HG02981 (cell line): ENCODE data around the gene SOCS1.
"Not testable (repeated sequence)": the region's sequence is repeated elsewhere in the genome, so short reads cannot be mapped to it uniquely, and the experiment has no call there.

Experiments
- ATAC-seq: cut with Tn5 transposase; IDR thresholded peaks from one replicate; pipeline ENCODE4 v1.9.1; 2021; ENCODE audit warnings: mild to moderate bottlenecking, moderate library complexity; ENCODE audit not compliant: unreplicated experiment

Gene SOCS1

DNA sequence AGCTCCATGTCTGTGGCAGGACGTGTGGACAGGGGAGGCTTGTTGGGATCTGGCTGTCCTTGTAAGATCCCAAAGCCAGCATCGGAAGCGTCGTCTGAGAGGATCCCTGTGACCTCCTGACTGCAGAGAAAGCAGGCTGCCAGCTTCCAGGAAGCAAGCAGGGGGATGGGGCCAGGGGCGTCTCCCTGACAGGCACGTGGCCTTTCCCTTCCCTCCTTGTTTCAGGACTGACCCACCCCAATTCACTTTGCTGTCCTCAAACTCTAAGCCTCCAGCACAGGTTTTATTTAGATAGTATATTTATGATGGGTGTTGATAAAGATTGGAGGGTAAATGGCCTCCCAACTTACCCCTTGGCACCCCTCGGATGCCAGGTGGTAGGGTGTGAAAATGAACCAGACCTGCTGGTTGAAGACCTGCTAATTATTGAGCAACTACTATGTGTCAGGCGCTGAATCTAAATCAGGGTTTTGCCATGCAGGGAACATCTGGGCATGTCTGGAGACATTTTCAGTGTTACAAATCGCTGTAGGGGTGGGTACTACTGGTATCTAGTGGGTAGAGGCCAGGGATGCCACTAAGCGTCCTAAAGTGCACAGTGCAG is 24.5 kb downstream of the SOCS1 start:
- ATAC-seq, result no peak

DNA sequence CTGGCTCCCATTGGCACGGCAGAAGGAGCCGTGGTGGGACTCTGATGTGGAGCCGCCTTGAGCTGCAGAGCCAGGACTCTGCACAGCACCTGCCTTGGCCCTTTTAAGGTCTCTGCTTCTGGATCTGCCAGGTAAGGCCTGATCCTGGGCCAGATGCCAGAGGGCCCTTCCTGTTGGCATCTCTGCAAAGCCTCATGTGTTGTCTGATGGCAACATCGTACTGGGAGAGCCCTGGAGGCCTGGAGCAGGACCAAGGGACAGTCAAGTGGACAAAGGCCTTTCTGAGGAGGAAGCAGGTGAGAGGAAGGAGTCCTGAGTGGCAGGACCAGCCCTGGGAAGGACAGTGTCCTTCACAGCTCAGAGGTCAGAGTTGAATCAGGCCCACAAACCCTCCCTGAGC is 26.1 kb downstream of the SOCS1 start:
- no peak for ATAC-seq

DNA sequence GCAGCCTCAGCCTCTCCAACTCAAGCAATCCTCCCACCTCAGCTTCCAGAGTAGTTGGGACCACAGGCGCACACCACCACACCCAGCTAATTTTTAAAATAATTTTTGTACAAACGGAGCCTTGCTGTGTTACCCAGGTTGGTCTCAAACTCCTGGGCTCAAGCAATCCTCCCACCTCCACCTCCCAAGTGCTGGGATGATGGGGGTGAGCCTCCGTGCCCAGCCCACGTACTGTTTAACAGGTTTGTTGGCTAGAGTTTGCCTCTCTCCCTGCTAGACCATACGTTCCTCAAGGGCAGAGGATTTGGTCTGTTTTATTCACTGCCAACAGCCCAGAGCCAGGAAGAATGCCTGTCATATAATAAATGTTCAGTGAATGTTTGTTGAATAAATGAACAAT is 26.6 kb downstream of the SOCS1 start:
- no peak for ATAC-seq

DNA sequence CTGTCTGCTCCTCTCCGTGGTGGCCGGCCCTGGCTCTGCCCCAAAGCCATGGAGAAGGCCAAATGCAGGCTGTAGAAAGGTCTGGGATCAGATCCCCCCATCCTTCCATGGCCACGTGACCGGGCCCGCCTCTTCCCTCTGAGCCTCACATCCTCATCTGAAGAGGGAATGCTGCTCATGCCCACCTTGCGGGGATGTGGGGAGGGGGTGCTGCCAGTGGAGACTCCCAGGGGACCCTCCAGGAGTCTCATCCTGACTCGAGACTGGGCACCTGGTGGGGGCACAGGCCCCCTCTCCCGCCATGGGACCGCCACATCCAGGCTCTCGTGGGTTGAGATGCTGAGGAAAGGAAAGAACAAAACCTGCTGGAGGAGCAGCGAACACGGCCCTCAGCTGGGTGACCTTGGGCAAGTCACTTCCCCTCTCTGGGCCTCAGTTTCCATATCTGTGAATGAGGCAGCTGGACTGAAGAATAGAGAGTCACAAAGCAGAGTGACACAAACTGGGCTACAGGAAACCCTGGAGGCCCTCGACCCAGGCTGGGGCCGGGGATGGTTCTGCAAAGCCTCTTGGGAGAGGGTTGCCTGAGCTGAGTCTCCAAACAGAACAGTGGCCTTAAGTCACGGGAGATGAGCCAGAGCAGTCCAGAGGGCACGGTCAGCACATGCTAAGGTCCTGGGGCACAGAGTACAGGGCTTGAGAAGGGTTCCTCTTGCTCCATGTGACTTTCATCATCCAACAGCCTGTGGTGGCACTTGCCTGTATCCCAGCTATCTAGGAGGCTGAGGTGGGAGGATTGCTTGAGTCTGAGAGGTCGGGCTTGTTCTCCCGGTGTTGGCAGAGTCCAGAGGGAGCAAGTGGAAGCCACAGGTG is 30.1 kb downstream of the SOCS1 start:
- ATAC-seq, result no peak

- peak; percentile 82 for ATAC-seq
Measured at GRCh38 chr16:11224894-11225676, 30.9 kb downstream of the SOCS1 start.

DNA sequence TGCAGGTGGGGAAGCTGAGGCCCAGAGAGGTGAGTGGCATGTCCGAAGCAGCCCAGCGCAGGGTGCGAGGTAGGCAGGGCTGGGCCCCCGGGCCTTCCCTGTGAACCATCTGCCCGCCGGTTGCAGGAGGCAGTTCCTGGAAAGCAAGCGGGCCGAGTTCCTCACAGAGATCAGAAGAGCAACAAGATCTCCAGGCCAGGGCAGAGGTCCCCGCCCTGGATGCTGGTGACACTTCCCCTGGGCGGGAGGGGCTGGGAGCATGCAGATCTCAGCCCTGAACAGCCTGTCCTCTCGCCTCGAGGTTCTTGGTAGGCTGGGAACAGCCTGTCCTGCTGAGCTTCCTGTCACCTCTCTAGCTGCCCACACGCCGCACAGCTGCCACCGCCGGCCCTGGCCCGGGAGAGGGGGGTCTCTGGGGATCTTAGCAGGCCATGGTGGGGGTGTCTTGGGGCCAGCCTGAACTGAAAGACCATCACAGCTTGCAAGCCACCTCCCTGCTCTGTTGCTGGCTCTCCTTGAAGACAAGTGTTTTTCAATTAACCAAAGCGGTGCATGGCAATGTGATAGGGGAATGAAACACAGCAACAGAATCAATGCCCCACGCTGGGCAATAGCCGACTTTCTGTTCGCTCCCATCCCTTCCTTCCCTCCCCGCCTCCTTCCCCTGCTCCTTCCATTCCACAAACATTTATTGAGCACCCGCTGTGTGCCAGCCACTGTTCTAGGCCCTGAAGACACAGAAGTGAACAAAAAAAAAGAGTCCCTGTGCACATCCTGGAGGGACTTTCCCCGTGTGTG is 31.7 kb downstream of the SOCS1 start:
- peak; percentile 40 for ATAC-seq

DNA sequence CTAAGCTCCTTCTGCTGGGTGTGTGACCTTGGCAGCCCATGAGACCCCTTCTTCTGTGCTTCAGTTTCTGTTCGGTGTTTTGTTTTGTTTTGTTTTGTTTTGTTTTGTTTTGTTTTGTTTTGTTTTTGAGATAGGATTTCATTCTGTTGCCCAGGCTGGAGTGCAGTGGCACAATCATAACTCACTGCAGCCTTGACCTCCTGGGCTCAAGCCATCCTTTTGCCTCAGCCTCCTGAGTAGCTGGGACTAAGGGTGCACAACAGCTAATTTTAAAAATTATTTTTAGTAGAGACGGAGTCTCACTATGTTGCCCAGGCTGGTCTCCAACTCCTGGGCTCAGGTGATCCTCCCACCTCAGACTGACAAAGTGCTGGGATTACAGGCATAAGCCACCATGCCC is 35.5 kb downstream of the SOCS1 start:
- ATAC-seq, result not testable (repeated sequence)

DNA sequence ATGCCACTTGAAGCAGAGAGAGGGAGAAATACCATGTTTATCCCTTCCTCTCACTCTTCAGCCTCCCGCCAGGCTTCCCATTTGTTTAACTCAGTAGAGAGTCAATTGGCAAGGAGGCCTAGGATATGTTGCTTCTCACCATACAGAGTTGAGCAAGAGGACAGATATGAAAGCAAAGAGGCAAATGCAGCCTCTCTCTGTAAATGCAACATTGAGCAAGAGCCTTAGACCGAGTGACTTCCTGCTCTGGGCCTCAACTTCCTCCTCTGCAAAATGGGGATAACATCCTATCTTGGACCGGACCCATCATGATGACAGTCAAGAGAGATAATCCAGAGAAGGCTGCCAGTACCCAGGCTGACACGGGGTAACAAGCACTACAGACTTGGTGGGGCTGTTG is 36.8 kb downstream of the SOCS1 start:
- no peak for ATAC-seq

DNA sequence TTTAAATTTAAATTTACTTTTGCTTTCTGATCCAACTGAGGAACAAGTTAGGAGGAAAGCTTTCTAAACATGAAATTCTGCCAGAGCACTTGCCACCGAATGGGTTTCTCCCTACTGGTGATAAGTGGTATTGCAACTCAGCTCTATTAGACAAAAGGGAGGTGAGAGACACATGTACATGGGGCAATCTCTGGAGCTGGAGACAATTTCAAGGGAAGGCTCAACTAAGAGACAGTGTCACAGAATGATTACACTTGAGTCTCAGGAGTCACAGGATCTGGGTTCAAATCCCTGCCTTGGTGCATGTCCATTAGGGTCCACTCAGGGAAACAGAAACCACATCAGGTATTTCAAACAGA is 37.4 kb downstream of the SOCS1 start:
- no peak for ATAC-seq

- no peak for ATAC-seq
Measured at GRCh38 chr16:11217651-11218603, 38.1 kb downstream of the SOCS1 start.

GRCh38 chr16:11215935-11216556 is 40.0 kb downstream of the SOCS1 start:
- no peak for ATAC-seq

GRCh38 chr16:11213799-11214198 is 42.2 kb downstream of the SOCS1 start:
- no peak for ATAC-seq

DNA sequence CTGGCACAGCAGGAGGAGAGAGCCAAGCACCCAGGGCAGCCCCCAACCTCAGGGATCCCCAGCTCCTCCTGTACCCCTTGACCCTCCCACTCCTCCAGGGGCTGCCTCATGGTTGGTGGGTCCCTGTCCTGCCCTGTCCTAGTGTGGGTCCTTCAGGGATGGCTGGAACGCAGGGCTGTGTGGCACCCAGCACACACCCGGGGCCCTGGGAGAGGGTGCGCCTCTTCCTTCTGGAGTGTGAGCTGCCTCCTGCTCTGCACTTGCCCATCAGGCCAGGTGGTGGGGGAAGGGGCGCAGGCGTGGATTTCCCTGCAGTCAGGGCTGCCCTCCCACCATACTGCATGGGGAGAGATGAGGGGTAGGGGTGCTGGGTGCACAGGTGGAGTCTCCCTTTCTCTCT is 42.6 kb downstream of the SOCS1 start:
- no peak for ATAC-seq

DNA sequence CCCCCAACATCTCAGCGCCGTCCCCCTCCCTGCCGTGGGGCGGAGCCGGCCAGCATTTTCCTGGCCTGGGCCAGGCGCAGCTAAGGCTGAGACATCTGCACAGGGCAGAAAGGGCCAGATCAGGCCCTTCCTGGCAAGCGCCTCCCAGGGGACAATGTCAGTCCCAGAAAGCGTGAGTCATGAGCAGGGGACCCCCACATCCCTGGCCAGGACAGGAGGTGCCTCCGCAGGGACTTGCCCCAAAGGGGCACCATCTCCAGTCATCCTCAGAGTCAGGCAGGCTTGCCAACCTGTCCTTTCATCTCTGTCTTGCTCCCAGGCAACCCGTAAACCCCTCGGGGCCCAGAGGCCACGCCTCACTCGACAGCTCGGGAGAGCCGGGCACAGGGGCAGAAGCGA is 43.2 kb downstream of the SOCS1 start:
- ATAC-seq, result no peak

GRCh38 chr16:11211977-11212797 is 43.8 kb downstream of the SOCS1 start:
- ATAC-seq, result no peak

- ATAC-seq, result no peak
Measured at GRCh38 chr16:11211061-11211976, 44.7 kb downstream of the SOCS1 start.

DNA sequence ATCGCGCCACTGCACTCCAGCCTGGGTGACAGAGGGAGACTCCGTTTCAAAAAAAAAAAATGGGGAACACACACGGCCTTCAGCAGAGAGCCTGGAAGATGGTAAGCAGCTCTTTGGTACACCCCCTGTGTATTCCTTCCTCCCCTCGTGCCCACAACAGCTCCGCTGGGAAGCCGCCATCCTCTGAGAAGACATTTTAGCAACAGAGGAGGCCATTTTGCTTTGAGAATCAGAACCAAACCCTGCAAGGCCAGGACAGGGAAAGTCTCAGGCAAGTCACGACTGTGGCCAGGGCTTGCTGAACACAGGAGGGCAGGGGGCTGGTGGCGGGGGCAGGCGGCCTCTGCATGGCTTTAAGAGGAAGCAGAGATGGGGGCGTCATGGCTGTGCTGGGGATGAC is 45.7 kb downstream of the SOCS1 start:
- no peak for ATAC-seq
